ENCODE measurements around the gene QPRT. TPM values are rescaled to one million over a fixed set of nuclear protein-coding genes. Genes with fewer than 3 reads are reported as not detected.
"Not testable (repeated sequence)": the region's sequence is repeated elsewhere in the genome, so short reads cannot be mapped to it uniquely, and the experiment has no call there.

The QPRT gene
- total RNA-seq, 1 experiment from 2014 or later, result 31.1 TPM

GRCh38 chr16:29744541-29745101, 65.6 kb downstream of the QPRT start:
- TF ChIP-seq CTCF (conservative IDR thresholded peaks at IDR 0.05; ENCODE audit: low read depth, low read length) (no peak), EZH2 (IDR thresholded peaks at IDR 0.05; ENCODE audit: borderline replicate concordance, low read depth, low read length, poor library complexity, severe bottlenecking) (no peak)
- ChIA-PET CTCF (no interaction called here), POLR2A (ENCODE audit: low non-redundant PET) (no interaction called here)
- Histone ChIP-seq H3K4me1 (ENCODE audit: insufficient read depth, low read length, poor library complexity, severe bottlenecking) (no peaks in the 10 kb centered on the region), H3K27me3 (replicated peaks; ENCODE audit: insufficient read depth, low read depth, low read length, poor library complexity) (no peaks in the 10 kb centered on the region), H3K27ac (ENCODE audit: low read depth, low read length, poor library complexity, severe bottlenecking) (no peak overlapping the region), H3K9me3 (ENCODE audit: low read depth, low read length, poor library complexity, severe bottlenecking) (no peaks in the 10 kb centered on the region), H3K4me3 (ENCODE audit: low read depth, low read length, poor library complexity, severe bottlenecking) (no peak overlapping the region), H3K36me3 (ENCODE audit: insufficient read depth, low read length, poor library complexity, severe bottlenecking) (no peaks in the 10 kb centered on the region)
- no peak for DNase-seq (ENCODE audit: low spot score)
- BruUV-seq (replicated peaks), result no TSS peak
- intact Hi-C loops (cut with micrococcal nuclease; ENCODE audit: unreplicated experiment), result no loop called here

- POLR2A ChIA-PET (ENCODE audit: low non-redundant PET), result no interaction called here
Observed at GRCh38 chr16:29745121-29745852, 66.3 kb downstream of the QPRT start.

GRCh38 chr16:29745853-29746345, 66.9 kb downstream of the QPRT start, which contains the start of gene C16orf54:
C16orf54 (minus strand) TSS chr16:29745990; CDS start chr16:29744951, 1,039 bp downstream.
- ChIA-PET CTCF (no interaction called here), POLR2A (ENCODE audit: low non-redundant PET) (no interaction called here)
- intact Hi-C loops (cut with micrococcal nuclease; ENCODE audit: unreplicated experiment), result no loop called here

More at GRCh38 chr16:29745121-29745852, 66.3 kb downstream of the QPRT start:
- DNase-seq (ENCODE audit: low spot score), result no peak
- TF ChIP-seq EZH2 (IDR thresholded peaks at IDR 0.05; ENCODE audit: borderline replicate concordance, low read depth, low read length, poor library complexity, severe bottlenecking) (no peak), CTCF (conservative IDR thresholded peaks at IDR 0.05; ENCODE audit: low read depth, low read length) (no peak)
- intact Hi-C loops (cut with micrococcal nuclease; ENCODE audit: unreplicated experiment), result no loop called here
- Histone ChIP-seq H3K36me3 (ENCODE audit: insufficient read depth, low read length, poor library complexity, severe bottlenecking) (no peaks in the 10 kb centered on the region), H3K4me3 (ENCODE audit: low read depth, low read length, poor library complexity, severe bottlenecking) (no peak overlapping the region), H3K9me3 (ENCODE audit: low read depth, low read length, poor library complexity, severe bottlenecking) (no peaks in the 10 kb centered on the region), H3K4me1 (ENCODE audit: insufficient read depth, low read length, poor library complexity, severe bottlenecking) (no peaks in the 10 kb centered on the region), H3K27ac (ENCODE audit: low read depth, low read length, poor library complexity, severe bottlenecking) (no peak overlapping the region), H3K27me3 (replicated peaks; ENCODE audit: insufficient read depth, low read depth, low read length, poor library complexity) (no peaks in the 10 kb centered on the region)
- BruUV-seq (replicated peaks), result no TSS peak
- CTCF ChIA-PET, result no interaction called here

GRCh38 chr16:29746518-29746917, 67.5 kb downstream of the QPRT start:
- H3K36me3 ChIP-seq (ENCODE audit: insufficient read depth, low read length, poor library complexity, severe bottlenecking); H3K4me3 ChIP-seq (ENCODE audit: low read depth, low read length, poor library complexity, severe bottlenecking); H3K4me1 ChIP-seq (ENCODE audit: insufficient read depth, low read length, poor library complexity, severe bottlenecking); H3K27ac ChIP-seq (ENCODE audit: low read depth, low read length, poor library complexity, severe bottlenecking); CTCF ChIA-PET; DNase-seq (ENCODE audit: low spot score); H3K9me3 ChIP-seq (ENCODE audit: low read depth, low read length, poor library complexity, severe bottlenecking); intact Hi-C loops (cut with micrococcal nuclease; ENCODE audit: unreplicated experiment); POLR2A ChIA-PET (ENCODE audit: low non-redundant PET); H3K27me3 ChIP-seq (replicated peaks; ENCODE audit: insufficient read depth, low read depth, low read length, poor library complexity); BruUV-seq (replicated peaks): not testable (repeated sequence)

More at GRCh38 chr16:29745853-29746345, 66.9 kb downstream of the QPRT start, which contains the start of gene C16orf54:
- Histone ChIP-seq H3K4me3 (ENCODE audit: low read depth, low read length, poor library complexity, severe bottlenecking) (no peak within 1 kb of the TSS), H3K27ac (ENCODE audit: low read depth, low read length, poor library complexity, severe bottlenecking) (no peak within 1 kb of the TSS), H3K27me3 (replicated peaks; ENCODE audit: insufficient read depth, low read depth, low read length, poor library complexity) (no peaks in the 10 kb centered on the region), H3K9me3 (ENCODE audit: low read depth, low read length, poor library complexity, severe bottlenecking) (no peaks in the 10 kb centered on the region), H3K36me3 (ENCODE audit: insufficient read depth, low read length, poor library complexity, severe bottlenecking) (no peaks in the 10 kb centered on the region), H3K4me1 (ENCODE audit: insufficient read depth, low read length, poor library complexity, severe bottlenecking) (no peaks in the 10 kb centered on the region)
- BruUV-seq (replicated peaks), result no TSS peak
- no peak for DNase-seq (ENCODE audit: low spot score)
- TF ChIP-seq CTCF (conservative IDR thresholded peaks at IDR 0.05; ENCODE audit: low read depth, low read length) (no peak), EZH2 (IDR thresholded peaks at IDR 0.05; ENCODE audit: borderline replicate concordance, low read depth, low read length, poor library complexity, severe bottlenecking) (no peak)

Data from A673 (cell line).